A549 treated with DMSO at 1 μM for 4 hours (cell line): ENCODE results near the gene THBS4. TPM values are rescaled to one million over a fixed set of nuclear protein-coding genes. Genes with fewer than 3 reads are reported as not detected.

Source experiments
- total RNA-seq: library from RNA; stranded (reverse); fragments of 200-300 nt; extraction: Qiagen RNA extraction; gene quantifications from 5 replicates; pipeline ENCODE4 v1.2.3, GENCODE V29; 2022; ENCODE audit warnings: low read depth

The THBS4 gene
- 0.23 TPM in 1 of 5 replicates, not detected in the others for total RNA-seq

GRCh38 chr5:80034962-80035821, at the start of gene THBS4:
TSS of gene THBS4 (plus strand) at chr5:80035348. CDS start at chr5:80035538, 190 bp downstream.

GRCh38 chr5:79990598-79991507, 44.3 kb upstream of the THBS4 start, which contains the start of gene MTX3:
TSS of gene MTX3 (minus strand) at chr5:79991262. CDS start at chr5:79991238, 24 bp downstream.

Other genes starting within 250 kb of the THBS4 start
- 6.4 to 7.8 TPM (median 7.5 TPM) in 5 replicates for gene MTX3, start 44.1 kb upstream of the THBS4 start, total RNA-seq
- 6.6 to 9.6 TPM (median 9.0 TPM) in 5 replicates for gene SERINC5, start 220.7 kb downstream of the THBS4 start, total RNA-seq